KBM-7 (cell line): Measurements from ENCODE around the gene AGTR1.
"Not testable (repeated sequence)": the region's sequence is repeated elsewhere in the genome, so short reads cannot be mapped to it uniquely, and the experiment has no call there.

ENCODE experiments used
- DNase-seq: peaks from one replicate; pipeline ENCODE4 v3.0.0-alpha.2; 2015
- in situ Hi-C: fragments of 300-500 bp; cut with MboI; formaldehyde crosslinking; loops from 2 replicates; pipeline ENCODE4 v1.14.3; 2020; ENCODE audit warnings: low sequenced_read_pairs, low pct_unique_long_range_greater_than_20kb, mixed read lengths

The AGTR1 gene

DNA sequence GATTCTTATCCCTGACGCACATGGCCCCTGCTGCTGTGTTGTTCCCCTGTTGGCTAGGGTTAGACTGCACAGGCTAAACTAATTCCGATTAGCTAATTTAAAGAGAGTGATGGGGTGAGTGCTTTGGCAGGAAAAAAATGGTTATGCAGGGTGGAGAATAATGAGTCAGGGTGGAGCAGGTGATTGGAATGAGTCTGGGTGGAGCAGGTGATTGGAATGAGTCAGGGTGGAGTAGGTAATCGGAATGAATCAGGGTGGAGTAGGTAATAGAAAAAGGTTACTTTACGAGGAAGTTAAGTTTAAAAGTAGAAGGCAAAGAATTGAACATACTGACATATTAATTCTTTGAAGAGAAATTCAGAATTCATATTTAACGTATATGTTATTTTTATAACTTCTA is 55.7 kb downstream of the AGTR1 start:
- in situ Hi-C loops, result not testable (repeated sequence)

GRCh38 chr3:148755570-148755969 is 57.9 kb downstream of the AGTR1 start:
- DNase-seq, result no peak
- in situ Hi-C loops, result no loop called here

More for the DNA sequence above, 55.7 kb downstream of the AGTR1 start:
- DNase-seq, result not testable (repeated sequence)

DNA sequence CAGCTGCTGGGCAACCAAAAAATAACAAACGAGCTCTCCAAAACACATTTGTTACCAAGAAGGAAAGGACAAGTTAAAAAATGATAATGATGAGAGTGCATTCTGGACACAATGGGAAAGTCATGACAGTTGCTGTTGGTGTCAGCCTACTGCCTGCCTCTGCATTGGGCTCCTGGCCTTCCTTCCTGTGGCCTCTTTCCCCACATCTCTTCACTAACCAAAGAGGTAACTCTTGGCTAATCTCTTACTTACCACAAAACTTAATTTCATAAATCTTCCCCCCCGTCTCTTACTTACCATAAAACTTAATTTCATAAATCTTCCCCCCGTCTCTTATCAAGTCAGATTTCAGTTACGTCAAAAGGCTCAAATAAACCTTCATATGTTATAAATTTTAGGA is 58.6 kb downstream of the AGTR1 start:
- in situ Hi-C loops, result no loop called here
- DNase-seq, result no peak

DNA sequence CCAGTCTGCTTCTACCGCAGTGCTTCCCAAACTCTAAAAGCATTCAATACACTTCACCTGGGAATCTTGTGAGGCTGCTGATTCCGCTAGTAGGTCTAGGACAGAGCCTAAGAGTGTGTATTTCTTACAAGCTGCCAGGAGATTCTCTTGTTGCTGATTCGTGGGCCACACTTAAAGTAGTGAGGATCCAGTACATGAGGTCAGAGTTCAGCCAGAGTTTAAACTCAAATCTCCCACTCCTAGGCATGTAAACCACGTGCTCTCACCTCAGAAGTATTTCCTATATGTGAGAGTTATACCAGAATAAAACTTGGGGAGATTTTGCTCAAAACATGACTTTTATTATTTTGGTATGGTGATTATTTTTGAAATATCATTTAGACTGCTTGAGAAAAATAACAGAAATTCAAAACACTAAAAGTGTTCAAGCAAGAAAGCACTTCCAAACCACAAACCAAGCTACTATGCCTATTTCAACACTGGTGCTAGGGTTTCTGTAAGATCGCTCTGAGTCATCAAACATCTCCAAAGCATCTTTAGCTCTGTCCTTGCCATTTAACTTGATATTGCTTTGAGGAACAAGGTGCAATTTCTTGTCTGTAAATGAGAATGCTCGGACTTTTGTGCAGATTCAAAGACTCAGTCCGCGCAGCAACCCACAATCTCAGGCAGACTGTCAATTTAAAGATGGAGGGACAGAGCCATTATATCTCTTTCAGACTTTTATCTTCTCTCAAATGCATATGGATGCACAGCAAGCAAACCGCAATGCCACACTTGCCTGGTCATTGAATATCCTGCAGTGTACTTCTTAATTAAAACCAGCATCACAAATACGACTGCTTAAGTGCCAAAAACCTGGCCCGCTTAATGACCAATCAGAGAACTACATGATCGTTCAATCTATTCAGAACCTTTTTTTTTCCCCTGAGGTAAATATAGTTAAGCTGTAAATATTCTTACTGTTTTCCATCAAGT is 59.8 kb downstream of the AGTR1 start:
- in situ Hi-C loops, result no loop called here
- no peak for DNase-seq

- no peak for DNase-seq
- in situ Hi-C loops, result no loop called here
Measured at GRCh38 chr3:148758303-148758884, 60.7 kb downstream of the AGTR1 start.

DNA sequence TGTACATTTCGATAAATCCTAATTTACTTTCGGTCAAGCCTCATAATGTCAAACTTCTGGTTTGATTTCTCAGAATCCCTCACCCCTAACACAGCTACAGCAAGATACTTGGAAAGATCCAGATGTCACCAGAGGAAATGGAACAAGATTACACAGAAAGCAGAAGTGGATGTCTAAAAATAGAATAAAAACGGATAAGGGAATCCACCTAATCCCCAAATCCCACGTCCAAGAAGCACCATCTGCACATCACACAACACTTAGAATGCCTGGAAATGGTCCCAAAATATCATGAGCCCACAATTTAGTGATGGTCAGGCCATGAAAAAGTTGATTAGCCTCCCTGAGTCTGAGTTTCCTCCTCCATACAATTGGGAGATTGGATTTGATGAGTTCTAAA is 61.7 kb downstream of the AGTR1 start:
- DNase-seq, result peak; percentile 13
- in situ Hi-C loops, result no loop called here

GRCh38 chr3:148763156-148763680 is 65.5 kb downstream of the AGTR1 start:
- in situ Hi-C loops, result no loop called here
- no peak for DNase-seq

GRCh38 chr3:148763986-148764935 is 66.6 kb downstream of the AGTR1 start:
- no peak for DNase-seq
- in situ Hi-C loops, result no loop called here

DNA sequence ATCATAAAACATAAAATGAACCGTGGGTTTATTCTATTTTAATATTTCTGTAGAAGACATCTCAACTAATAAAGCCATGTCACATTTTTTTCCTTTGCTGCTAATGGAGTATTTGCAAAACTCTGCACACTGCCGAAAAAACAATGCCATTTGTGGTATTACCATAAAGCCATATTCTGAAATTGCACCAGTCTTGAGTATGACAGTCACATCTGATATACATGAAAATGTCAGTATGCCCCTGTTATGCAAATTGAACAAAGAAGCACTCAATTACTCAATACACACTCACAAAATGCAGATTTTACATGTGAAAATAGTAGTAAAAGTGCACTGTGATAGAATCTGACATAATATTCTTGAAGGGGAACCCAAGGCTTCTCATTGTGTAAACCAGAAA is 74.7 kb downstream of the AGTR1 start:
- DNase-seq, result no peak
- in situ Hi-C loops, result no loop called here

GRCh38 chr3:148772835-148773234 is 75.1 kb downstream of the AGTR1 start:
- no peak for DNase-seq
- in situ Hi-C loops, result no loop called here

- no peak for DNase-seq
- in situ Hi-C loops, result no loop called here
Measured at GRCh38 chr3:148773805-148774204, 76.1 kb downstream of the AGTR1 start.

GRCh38 chr3:148778926-148779325 is 81.2 kb downstream of the AGTR1 start:
- DNase-seq, result no peak
- in situ Hi-C loops, result no loop called here

GRCh38 chr3:148785026-148785425 is 87.3 kb downstream of the AGTR1 start:
- in situ Hi-C loops, result not testable (repeated sequence)
- DNase-seq, result peak; percentile 2

GRCh38 chr3:148786159-148786558 is 88.5 kb downstream of the AGTR1 start:
- in situ Hi-C loops, DNase-seq: not testable (repeated sequence)

- no peak for DNase-seq
- in situ Hi-C loops, result no loop called here
Measured at GRCh38 chr3:148789146-148789545, 91.4 kb downstream of the AGTR1 start.

- in situ Hi-C loops, result no loop called here
Measured at GRCh38 chr3:148789906-148790305, 92.2 kb downstream of the AGTR1 start.

GRCh38 chr3:148790370-148790769 is 92.7 kb downstream of the AGTR1 start:
- no peak for DNase-seq
- in situ Hi-C loops, result no loop called here

More at GRCh38 chr3:148789906-148790305, 92.2 kb downstream of the AGTR1 start:
- DNase-seq, result no peak

DNA sequence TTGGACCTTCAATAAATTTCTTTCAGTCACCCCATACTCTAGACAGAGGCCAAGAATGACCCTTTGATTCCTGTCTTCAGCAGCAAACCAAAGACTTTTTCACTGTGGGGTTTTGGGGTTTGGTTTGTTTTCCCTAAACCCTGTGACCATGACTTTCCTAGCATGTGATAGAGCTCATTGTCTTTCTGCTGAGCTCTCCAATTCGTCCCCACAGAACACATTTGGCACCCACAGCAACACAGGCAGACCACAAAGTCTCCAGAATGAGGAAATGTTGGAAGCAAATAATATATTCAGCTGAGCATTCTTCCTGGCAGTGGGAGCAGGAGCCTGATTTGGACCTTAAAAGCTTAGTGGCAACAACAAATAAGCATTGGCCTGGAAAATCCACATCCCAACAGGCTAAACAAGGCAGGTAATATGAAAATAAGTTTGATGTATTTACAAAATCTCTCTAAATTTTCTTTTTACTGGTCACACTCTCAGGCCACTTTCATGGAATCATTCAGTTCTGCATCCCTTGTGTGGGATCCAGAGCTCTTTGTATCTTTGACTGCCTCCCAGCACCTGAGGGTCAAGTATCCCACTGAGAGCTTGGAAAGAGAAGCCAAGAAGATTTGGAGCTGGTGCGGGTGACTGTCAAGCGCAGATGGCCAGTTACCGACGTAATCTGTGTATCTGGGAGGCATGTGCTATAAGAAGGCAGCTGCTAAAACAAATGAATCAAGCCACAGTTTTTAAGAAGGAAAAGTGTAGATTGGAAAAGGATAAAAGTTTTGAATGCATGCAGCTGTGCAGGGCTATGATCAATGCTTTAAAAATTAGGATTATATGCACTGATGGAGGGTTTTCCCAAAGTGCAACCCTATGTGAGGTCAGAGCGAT is 93.4 kb downstream of the AGTR1 start:
- in situ Hi-C loops, result no loop called here
- DNase-seq, result no peak
